Suprapubic skin (tissue), 4 donors: ENCODE data around the gene AP2B1.

Experiments
- EP300 ChIP-seq: sonication (generic); formaldehyde crosslinking; IDR thresholded peaks from one replicate; pipeline ENCODE4 v1.6.1; 2017; ENCODE audit warnings: antibody characterized with exemption
- POLR2A ChIP-seq, 2 donors: fragments of 450-650 bp; IDR thresholded peaks; one replicate each; pipeline ENCODE4 v1.6.1; 2017; ENCODE audit warnings: antibody characterized with exemption in 2 of 2, mild to moderate bottlenecking in 2 of 2, moderate library complexity in 2 of 2
- POLR2AphosphoS5 ChIP-seq, 3 donors: sonication (generic); formaldehyde crosslinking; IDR thresholded peaks; one replicate each; pipeline ENCODE4 v1.6.1; 2017; ENCODE audit warnings: antibody characterized with exemption in 3 of 3
- TF ChIP-seq, protein P1 (sequence below), 2 donors: fragments of 200-600 bp in 1 of 2; fragments of 450-650 bp in 1 of 2; sonication (generic) in 1 of 2; IDR thresholded peaks; one replicate each; pipeline ENCODE4 v1.5.1; 2016 to 2019; ENCODE audit warnings: antibody characterized with exemption in 2 of 2, mild to moderate bottlenecking in 1 of 2, moderate library complexity in 1 of 2

DNA sequence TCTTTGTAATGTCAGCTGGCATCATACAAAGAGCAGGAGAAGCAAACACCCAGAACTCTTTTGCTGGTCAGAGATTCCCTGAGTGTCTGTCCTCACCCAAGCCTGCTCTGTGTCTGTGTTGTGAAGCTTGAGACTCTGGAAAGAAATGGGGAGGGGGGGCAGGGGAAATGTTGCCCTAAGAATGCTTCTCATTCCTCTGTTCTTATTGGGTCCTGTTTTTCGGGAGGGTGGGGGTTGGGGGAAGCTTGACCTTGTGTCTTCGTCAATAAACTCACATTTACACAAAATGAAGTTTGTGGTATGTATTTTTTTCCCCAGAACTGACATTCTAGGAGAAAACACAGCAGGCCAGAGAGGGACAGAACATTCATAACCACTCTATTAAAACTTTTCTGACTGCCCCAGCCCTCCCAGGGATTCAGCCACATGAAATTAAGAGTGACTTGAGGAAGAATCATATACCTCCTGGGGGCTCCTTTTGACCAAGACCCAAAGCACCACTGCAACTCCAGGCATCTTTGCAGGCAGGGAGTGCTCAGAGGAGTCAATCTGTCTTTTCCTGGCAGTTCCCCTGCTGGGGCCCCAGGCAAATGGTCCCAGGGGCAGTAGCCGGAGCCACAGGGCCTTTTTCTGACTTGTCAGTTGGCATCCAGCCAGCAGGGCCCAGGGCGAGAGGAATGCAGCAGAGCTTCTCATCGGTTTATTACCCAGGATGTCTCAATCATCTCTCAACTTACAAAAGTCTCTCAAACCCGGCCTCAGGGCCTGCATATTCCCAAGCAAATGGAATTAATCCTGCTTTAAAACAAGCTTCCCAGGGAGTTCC, 139.2 kb downstream of the AP2B1 start:
- TF ChIP-seq, protein P1, sequence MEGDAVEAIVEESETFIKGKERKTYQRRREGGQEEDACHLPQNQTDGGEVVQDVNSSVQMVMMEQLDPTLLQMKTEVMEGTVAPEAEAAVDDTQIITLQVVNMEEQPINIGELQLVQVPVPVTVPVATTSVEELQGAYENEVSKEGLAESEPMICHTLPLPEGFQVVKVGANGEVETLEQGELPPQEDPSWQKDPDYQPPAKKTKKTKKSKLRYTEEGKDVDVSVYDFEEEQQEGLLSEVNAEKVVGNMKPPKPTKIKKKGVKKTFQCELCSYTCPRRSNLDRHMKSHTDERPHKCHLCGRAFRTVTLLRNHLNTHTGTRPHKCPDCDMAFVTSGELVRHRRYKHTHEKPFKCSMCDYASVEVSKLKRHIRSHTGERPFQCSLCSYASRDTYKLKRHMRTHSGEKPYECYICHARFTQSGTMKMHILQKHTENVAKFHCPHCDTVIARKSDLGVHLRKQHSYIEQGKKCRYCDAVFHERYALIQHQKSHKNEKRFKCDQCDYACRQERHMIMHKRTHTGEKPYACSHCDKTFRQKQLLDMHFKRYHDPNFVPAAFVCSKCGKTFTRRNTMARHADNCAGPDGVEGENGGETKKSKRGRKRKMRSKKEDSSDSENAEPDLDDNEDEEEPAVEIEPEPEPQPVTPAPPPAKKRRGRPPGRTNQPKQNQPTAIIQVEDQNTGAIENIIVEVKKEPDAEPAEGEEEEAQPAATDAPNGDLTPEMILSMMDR (IDR thresholded peaks at IDR 0.05), result no peak
- TF ChIP-seq POLR2A (IDR thresholded peaks at IDR 0.05) (no peak), POLR2AphosphoS5 (IDR thresholded peaks at IDR 0.05) (no peak), EP300 (no peak)
